GM23338 (cell line): Measurements from ENCODE around the gene PARD6B. TPM values are rescaled to one million over a fixed set of nuclear protein-coding genes. Genes with fewer than 3 reads are reported as not detected.

Experiments used
- ATAC-seq: fragments of 200-7000 bp; cut with Tn5 transposase; 3 replicates; pipeline ENCODE4 v1.9.1; 2020
- DNase-seq: peaks from one replicate; pipeline ENCODE4 v3.0.0-alpha.2; 2015; ENCODE audit warnings: low spot score
- H2AFZ ChIP-seq: fragments of 200-600 bp; sonication (generic); 2 replicates; pipeline ENCODE4 v1.8.0; 2016; ENCODE audit warnings: antibody characterized with exemption, mild to moderate bottlenecking, moderate library complexity
- H3F3A ChIP-seq: fragments of 200-600 bp; sonication (generic); replicated peaks from 2 replicates; pipeline ENCODE4 v1.8.0; 2017; ENCODE audit warnings: antibody characterized with exemption, mixed run types, low read depth
- H3K27ac ChIP-seq: fragments of 200-600 bp; sonication (generic); 2 replicates; pipeline ENCODE4 v1.6.1; 2016; ENCODE audit warnings: low read depth
- H3K27me3 ChIP-seq: fragments of 200-600 bp; sonication (generic); 2 replicates; pipeline ENCODE4 v1.8.0; 2016; ENCODE audit warnings: mild to moderate bottlenecking, mixed run types, moderate library complexity; ENCODE audit not compliant: insufficient read depth
- H3K36me3 ChIP-seq: fragments of 200-600 bp; sonication (generic); 2 replicates; pipeline ENCODE4 v1.8.0; 2016; ENCODE audit warnings: mild to moderate bottlenecking; ENCODE audit not compliant: insufficient read depth
- H3K4me1 ChIP-seq: fragments of 200-600 bp; sonication (generic); 2 replicates; pipeline ENCODE4 v1.8.0; 2016; ENCODE audit warnings: mild to moderate bottlenecking, moderate library complexity; ENCODE audit not compliant: insufficient read depth
- H3K4me2 ChIP-seq: fragments of 200-600 bp; sonication (generic); 2 replicates; pipeline ENCODE4 v1.7.1; 2017; ENCODE audit warnings: mixed run types
- H3K4me3 ChIP-seq: fragments of 200-600 bp; sonication (generic); 2 replicates; pipeline ENCODE4 v1.6.1; 2016; ENCODE audit warnings: mixed run types
- H3K79me2 ChIP-seq: fragments of 200-600 bp; sonication (generic); replicated peaks from 2 replicates; pipeline ENCODE4 v1.8.0; 2017; ENCODE audit warnings: mild to moderate bottlenecking; ENCODE audit not compliant: insufficient read depth
- H3K9me2 ChIP-seq: fragments of 200-600 bp; sonication (generic); 2 replicates; pipeline ENCODE4 v1.8.0; 2017; ENCODE audit not compliant: insufficient read depth
- H4K20me1 ChIP-seq: fragments of 200-600 bp; sonication (generic); replicated peaks from 2 replicates; pipeline ENCODE4 v1.8.0; 2017; ENCODE audit warnings: mild to moderate bottlenecking; ENCODE audit not compliant: insufficient read depth
- H3K27ac Mint-ChIP-seq: 2 replicates; pipeline ENCODE4 v1.8.0; 2020; ENCODE audit warnings: inconsistent platforms, mild to moderate bottlenecking, moderate library complexity, mixed read lengths
- H3K27me3 Mint-ChIP-seq: 3 replicates; pipeline ENCODE4 v1.8.0; 2022; ENCODE audit warnings: low read depth, mild to moderate bottlenecking, moderate library complexity, mixed read lengths, inconsistent platforms; ENCODE audit not compliant: insufficient read depth, poor library complexity
- H3K36me3 Mint-ChIP-seq: 3 replicates; pipeline ENCODE4 v1.8.0; 2021; ENCODE audit warnings: low read depth, mild to moderate bottlenecking, inconsistent platforms, moderate library complexity, mixed read lengths
- H3K4me1 Mint-ChIP-seq: 3 replicates; pipeline ENCODE4 v1.8.0; 2020; ENCODE audit warnings: mild to moderate bottlenecking, inconsistent platforms, mixed read lengths
- H3K4me3 Mint-ChIP-seq: 3 replicates; pipeline ENCODE4 v1.8.0; 2021; ENCODE audit warnings: moderate library complexity, mild to moderate bottlenecking, inconsistent platforms, mixed read lengths
- H3K9me3 Mint-ChIP-seq: 3 replicates; pipeline ENCODE4 v1.8.0; 2020; ENCODE audit warnings: moderate library complexity, mild to moderate bottlenecking, inconsistent platforms, mixed read lengths
- CREB1 ChIP-seq: fragments of 250-450 bp; sonication (Bioruptor Pico); IDR thresholded peaks from 2 replicates; pipeline ENCODE4 v1.5.0; 2020; ENCODE audit warnings: low read depth, mild to moderate bottlenecking, moderate library complexity
- CTCF ChIP-seq, 2 experiments: fragments of 200-600 bp in 1 of 2; sonication (generic) in 1 of 2; conservative IDR thresholded peaks; 2 replicates each; pipeline versions ENCODE4 v1.5.1 to v1.6.1; 2016 to 2017; ENCODE audit warnings: antibody characterized with exemption in 2 of 2, low read depth in 2 of 2, mild to moderate bottlenecking in 2 of 2, moderate library complexity in 1 of 2
- ETS1 ChIP-seq: IDR thresholded peaks from 2 replicates; pipeline ENCODE4 v1.6.1; 2016; ENCODE audit warnings: antibody characterized with exemption
- EZH2phosphoT487 ChIP-seq: fragments of 200-600 bp; sonication (generic); IDR thresholded peaks from one replicate; pipeline ENCODE4 v1.8.1; 2018; ENCODE audit warnings: antibody characterized with exemption; ENCODE audit not compliant: unreplicated experiment
- NANOG ChIP-seq: IDR thresholded peaks from 2 replicates; pipeline ENCODE4 v1.6.1; 2016; ENCODE audit warnings: antibody characterized with exemption, borderline replicate concordance
- ZNF114 ChIP-seq: fragments of 250-450 bp; sonication (Bioruptor Pico); IDR thresholded peaks from 2 replicates; pipeline ENCODE4 v1.5.0; 2020; ENCODE audit warnings: mild to moderate bottlenecking, moderate library complexity
- ZNF331 ChIP-seq: fragments of 250-450 bp; sonication (Bioruptor Pico); IDR thresholded peaks from 2 replicates; pipeline ENCODE4 v1.5.0; 2020; ENCODE audit warnings: low read depth, mild to moderate bottlenecking, moderate library complexity
- polyA plus RNA-seq: library from polyadenylated mRNA; unstranded; fragments of >200 nt; fragmentation: Nextera tagmentation; extraction: Ambion mirVana; gene quantifications from 2 replicates; pipeline ENCODE4 v1.2.1, GENCODE V29; 2016
- total RNA-seq: library from RNA; depleted of rRNA; stranded (reverse); fragments of >200 nt; shearing (Covaris generic); gene quantifications from 2 replicates; pipeline ENCODE4 v1.2.3, GENCODE V29; 2014
- TF ChIP-seq, protein P1 (sequence below): fragments of 250-450 bp; sonication (Bioruptor Pico); IDR thresholded peaks from 2 replicates; pipeline ENCODE4 v1.5.0; 2020; ENCODE audit warnings: mild to moderate bottlenecking, moderate library complexity
- TF ChIP-seq, protein P2 (sequence below): IDR thresholded peaks from one replicate; pipeline ENCODE4 v1.6.1; 2018; ENCODE audit warnings: antibody characterized with exemption; ENCODE audit not compliant: unreplicated experiment

The PARD6B gene
- total and polyA plus RNA-seq, 2 experiments from 2014 or later: 23.5 to 29.2 TPM

- TF ChIP-seq, protein P1, sequence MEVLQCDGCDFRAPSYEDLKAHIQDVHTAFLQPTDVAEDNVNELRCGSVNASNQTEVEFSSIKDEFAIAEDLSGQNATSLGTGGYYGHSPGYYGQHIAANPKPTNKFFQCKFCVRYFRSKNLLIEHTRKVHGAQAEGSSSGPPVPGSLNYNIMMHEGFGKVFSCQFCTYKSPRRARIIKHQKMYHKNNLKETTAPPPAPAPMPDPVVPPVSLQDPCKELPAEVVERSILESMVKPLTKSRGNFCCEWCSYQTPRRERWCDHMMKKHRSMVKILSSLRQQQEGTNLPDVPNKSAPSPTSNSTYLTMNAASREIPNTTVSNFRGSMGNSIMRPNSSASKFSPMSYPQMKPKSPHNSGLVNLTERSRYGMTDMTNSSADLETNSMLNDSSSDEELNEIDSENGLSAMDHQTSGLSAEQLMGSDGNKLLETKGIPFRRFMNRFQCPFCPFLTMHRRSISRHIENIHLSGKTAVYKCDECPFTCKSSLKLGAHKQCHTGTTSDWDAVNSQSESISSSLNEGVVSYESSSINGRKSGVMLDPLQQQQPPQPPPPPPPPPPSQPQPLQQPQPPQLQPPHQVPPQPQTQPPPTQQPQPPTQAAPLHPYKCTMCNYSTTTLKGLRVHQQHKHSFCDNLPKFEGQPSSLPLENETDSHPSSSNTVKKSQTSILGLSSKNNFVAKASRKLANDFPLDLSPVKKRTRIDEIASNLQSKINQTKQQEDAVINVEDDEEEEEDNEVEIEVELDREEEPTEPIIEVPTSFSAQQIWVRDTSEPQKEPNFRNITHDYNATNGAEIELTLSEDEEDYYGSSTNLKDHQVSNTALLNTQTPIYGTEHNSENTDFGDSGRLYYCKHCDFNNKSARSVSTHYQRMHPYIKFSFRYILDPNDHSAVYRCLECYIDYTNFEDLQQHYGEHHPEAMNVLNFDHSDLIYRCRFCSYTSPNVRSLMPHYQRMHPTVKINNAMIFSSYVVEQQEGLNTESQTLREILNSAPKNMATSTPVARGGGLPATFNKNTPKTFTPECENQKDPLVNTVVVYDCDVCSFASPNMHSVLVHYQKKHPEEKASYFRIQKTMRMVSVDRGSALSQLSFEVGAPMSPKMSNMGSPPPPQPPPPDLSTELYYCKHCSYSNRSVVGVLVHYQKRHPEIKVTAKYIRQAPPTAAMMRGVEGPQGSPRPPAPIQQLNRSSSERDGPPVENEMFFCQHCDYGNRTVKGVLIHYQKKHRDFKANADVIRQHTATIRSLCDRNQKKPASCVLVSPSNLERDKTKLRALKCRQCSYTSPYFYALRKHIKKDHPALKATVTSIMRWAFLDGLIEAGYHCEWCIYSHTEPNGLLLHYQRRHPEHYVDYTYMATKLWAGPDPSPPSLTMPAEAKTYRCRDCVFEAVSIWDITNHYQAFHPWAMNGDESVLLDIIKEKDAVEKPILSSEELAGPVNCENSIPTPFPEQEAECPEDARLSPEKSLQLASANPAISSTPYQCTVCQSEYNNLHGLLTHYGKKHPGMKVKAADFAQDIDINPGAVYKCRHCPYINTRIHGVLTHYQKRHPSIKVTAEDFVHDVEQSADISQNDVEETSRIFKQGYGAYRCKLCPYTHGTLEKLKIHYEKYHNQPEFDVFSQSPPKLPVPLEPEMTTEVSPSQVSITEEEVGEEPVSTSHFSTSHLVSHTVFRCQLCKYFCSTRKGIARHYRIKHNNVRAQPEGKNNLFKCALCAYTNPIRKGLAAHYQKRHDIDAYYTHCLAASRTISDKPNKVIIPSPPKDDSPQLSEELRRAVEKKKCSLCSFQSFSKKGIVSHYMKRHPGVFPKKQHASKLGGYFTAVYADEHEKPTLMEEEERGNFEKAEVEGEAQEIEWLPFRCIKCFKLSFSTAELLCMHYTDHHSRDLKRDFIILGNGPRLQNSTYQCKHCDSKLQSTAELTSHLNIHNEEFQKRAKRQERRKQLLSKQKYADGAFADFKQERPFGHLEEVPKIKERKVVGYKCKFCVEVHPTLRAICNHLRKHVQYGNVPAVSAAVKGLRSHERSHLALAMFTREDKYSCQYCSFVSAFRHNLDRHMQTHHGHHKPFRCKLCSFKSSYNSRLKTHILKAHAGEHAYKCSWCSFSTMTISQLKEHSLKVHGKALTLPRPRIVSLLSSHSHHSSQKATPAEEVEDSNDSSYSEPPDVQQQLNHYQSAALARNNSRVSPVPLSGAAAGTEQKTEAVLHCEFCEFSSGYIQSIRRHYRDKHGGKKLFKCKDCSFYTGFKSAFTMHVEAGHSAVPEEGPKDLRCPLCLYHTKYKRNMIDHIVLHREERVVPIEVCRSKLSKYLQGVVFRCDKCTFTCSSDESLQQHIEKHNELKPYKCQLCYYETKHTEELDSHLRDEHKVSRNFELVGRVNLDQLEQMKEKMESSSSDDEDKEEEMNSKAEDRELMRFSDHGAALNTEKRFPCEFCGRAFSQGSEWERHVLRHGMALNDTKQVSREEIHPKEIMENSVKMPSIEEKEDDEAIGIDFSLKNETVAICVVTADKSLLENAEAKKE (CRISPR knock-in tag): no peak
Observed at GRCh38 chr20:50688256-50688975, 43.0 kb upstream of the PARD6B start (continued).

- Mint-ChIP-seq H3K36me3 (no peaks in the 10 kb centered on the region), H3K9me3 (no peaks in the 10 kb centered on the region), H3K27me3 (peaks cover 13% of the 10 kb centered on the region), H3K4me1 (peaks cover 46% of the 10 kb centered on the region), H3K27ac (no peak overlapping the region), H3K4me3 (peak overlapping the region; percentile 83)
- H3K79me2 ChIP-seq: no peaks in the 10 kb centered on the region
- H4K20me1 ChIP-seq: no peaks in the 10 kb centered on the region
- H3K4me3 ChIP-seq: peak overlapping the region; percentile 75
- H2AFZ ChIP-seq: peak overlapping the region; percentile 97; the same call in 1 of the 2 replicates
- 0 out of 2 replicates have a peak, but pooled peaks cover 6% of the 10 kb centered on the region for H3F3A ChIP-seq
- DNase-seq (no peak), ATAC-seq (peak; percentile 4; the same call in 2 of the 3 replicates)
- H3K4me1 ChIP-seq: peaks cover 35% of the 10 kb centered on the region
- H3K27me3 ChIP-seq: no peaks in the 10 kb centered on the region
- H3K4me2 ChIP-seq: peak overlapping the region; percentile 72
- no peaks in the 10 kb centered on the region for H3K9me2 ChIP-seq
- H3K27ac ChIP-seq: no peak overlapping the region
- H3K36me3 ChIP-seq: no peaks in the 10 kb centered on the region
- TF ChIP-seq CREB1 (no peak), EZH2phosphoT487 (no peak), ETS1 (no peak), ZNF331 (CRISPR knock-in tag) (no peak), CTCF (conservative IDR thresholded peaks at IDR 0.05; ENCODE audit: low read depth in 2 of 2) (no peak), NANOG (no peak), ZNF114 (no peak)
- TF ChIP-seq, protein P2, sequence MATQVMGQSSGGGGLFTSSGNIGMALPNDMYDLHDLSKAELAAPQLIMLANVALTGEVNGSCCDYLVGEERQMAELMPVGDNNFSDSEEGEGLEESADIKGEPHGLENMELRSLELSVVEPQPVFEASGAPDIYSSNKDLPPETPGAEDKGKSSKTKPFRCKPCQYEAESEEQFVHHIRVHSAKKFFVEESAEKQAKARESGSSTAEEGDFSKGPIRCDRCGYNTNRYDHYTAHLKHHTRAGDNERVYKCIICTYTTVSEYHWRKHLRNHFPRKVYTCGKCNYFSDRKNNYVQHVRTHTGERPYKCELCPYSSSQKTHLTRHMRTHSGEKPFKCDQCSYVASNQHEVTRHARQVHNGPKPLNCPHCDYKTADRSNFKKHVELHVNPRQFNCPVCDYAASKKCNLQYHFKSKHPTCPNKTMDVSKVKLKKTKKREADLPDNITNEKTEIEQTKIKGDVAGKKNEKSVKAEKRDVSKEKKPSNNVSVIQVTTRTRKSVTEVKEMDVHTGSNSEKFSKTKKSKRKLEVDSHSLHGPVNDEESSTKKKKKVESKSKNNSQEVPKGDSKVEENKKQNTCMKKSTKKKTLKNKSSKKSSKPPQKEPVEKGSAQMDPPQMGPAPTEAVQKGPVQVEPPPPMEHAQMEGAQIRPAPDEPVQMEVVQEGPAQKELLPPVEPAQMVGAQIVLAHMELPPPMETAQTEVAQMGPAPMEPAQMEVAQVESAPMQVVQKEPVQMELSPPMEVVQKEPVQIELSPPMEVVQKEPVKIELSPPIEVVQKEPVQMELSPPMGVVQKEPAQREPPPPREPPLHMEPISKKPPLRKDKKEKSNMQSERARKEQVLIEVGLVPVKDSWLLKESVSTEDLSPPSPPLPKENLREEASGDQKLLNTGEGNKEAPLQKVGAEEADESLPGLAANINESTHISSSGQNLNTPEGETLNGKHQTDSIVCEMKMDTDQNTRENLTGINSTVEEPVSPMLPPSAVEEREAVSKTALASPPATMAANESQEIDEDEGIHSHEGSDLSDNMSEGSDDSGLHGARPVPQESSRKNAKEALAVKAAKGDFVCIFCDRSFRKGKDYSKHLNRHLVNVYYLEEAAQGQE: no peak
Observed at GRCh38 chr20:50689864-50690649, 41.3 kb upstream of the PARD6B start.
